Loucy (cell line): Measurements from ENCODE around the gene SLC27A3.

Experiments used
- H2AFZ ChIP-seq: fragments of 200-600 bp; sonication (generic); 2 replicates; pipeline ENCODE4 v1.6.0; 2016; ENCODE audit warnings: antibody characterized with exemption, mild to moderate bottlenecking, low read length, moderate library complexity
- H3F3A ChIP-seq: fragments of 200-600 bp; 2 replicates; pipeline ENCODE4 v1.6.0; 2016; ENCODE audit warnings: antibody characterized with exemption, low read depth, mild to moderate bottlenecking
- H3K27me3 ChIP-seq: fragments of 200-600 bp; sonication (generic); 2 replicates; pipeline ENCODE4 v1.6.1; 2014; ENCODE audit warnings: low read length, mild to moderate bottlenecking; ENCODE audit not compliant: insufficient read depth, poor library complexity, severe bottlenecking
- H3K36me3 ChIP-seq: fragments of 200-600 bp; sonication (generic); 2 replicates; pipeline ENCODE4 v1.6.1; 2016; ENCODE audit warnings: low read length; ENCODE audit not compliant: insufficient read depth
- H3K4me1 ChIP-seq: fragments of 200-600 bp; sonication (generic); 2 replicates; pipeline ENCODE4 v1.5.1; 2014; ENCODE audit warnings: low read length, mild to moderate bottlenecking; ENCODE audit not compliant: insufficient read depth, poor library complexity, severe bottlenecking
- H3K4me2 ChIP-seq: fragments of 200-600 bp; sonication (generic); 2 replicates; pipeline ENCODE4 v1.6.0; 2014; ENCODE audit warnings: antibody characterized with exemption, low read length, low read depth, mild to moderate bottlenecking; ENCODE audit not compliant: poor library complexity, severe bottlenecking
- H3K4me3 ChIP-seq: fragments of 200-600 bp; sonication (generic); 2 replicates; pipeline ENCODE4 v1.5.1; 2014; ENCODE audit warnings: low read length, mild to moderate bottlenecking, mixed read lengths; ENCODE audit not compliant: poor library complexity, severe bottlenecking
- H3K79me2 ChIP-seq: fragments of 200-600 bp; sonication (generic); 2 replicates; pipeline ENCODE4 v1.6.1; 2014; ENCODE audit warnings: low read length; ENCODE audit not compliant: insufficient read depth
- H3K9ac ChIP-seq: fragments of 200-600 bp; sonication (generic); 2 replicates; pipeline ENCODE4 v1.6.0; 2014; ENCODE audit warnings: mild to moderate bottlenecking, low read depth, low read length, moderate library complexity; ENCODE audit not compliant: poor library complexity, severe bottlenecking
- H3K9me2 ChIP-seq: fragments of 200-600 bp; sonication (generic); replicated peaks from 2 replicates; pipeline ENCODE4 v1.6.1; 2016; ENCODE audit warnings: low read depth, low read length, mixed read lengths
- H3K9me3 ChIP-seq: fragments of 200-600 bp; sonication (generic); 2 replicates; pipeline ENCODE4 v1.6.1; 2014; ENCODE audit warnings: mild to moderate bottlenecking, antibody characterized with exemption, low read length, low read depth; ENCODE audit not compliant: insufficient read depth
- H4K20me1 ChIP-seq: fragments of 200-600 bp; sonication (generic); 2 replicates; pipeline ENCODE4 v1.6.0; 2014; ENCODE audit warnings: antibody characterized with exemption, low read length, mild to moderate bottlenecking; ENCODE audit not compliant: insufficient read depth, poor library complexity, severe bottlenecking
- EZH2phosphoT487 ChIP-seq: fragments of 200-600 bp; IDR thresholded peaks from 2 replicates; pipeline ENCODE4 v1.6.1; 2018; ENCODE audit warnings: antibody characterized with exemption, mild to moderate bottlenecking, moderate library complexity, borderline replicate concordance
- TF ChIP-seq, protein P1 (sequence below): fragments of 200-600 bp; sonication (generic); conservative IDR thresholded peaks from 2 replicates; pipeline ENCODE4 v1.5.1; 2014; ENCODE audit warnings: mild to moderate bottlenecking, antibody characterized with exemption, low read length

The SLC27A3 gene

DNA sequence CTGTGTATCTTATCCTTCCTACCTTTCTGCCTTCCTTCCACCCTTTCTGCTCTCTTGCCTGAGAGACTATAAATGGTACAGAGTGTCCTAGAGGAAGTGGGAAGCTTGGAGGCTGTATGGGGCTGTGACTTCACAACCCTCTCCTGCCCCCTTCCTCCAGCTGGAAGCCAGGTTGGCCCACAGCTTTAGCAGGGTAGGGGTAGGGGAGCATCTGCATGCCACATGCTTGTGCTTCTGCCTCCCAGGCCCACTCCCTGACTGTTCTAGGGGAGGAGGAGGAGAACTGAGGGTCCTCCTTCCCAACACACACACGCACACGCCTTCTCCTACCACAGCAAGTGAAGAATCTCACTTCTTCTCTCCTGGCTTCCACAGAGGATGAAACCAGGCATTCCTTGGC is 3.9 kb upstream of the SLC27A3 start:
- no peaks in the 10 kb centered on the region for H3K79me2 ChIP-seq
- peak overlapping the region; percentile 2 for H3K4me3 ChIP-seq
- no peaks in the 10 kb centered on the region for H4K20me1 ChIP-seq
- H3K9ac ChIP-seq: peak overlapping the region; percentile 60
- no peaks in the 10 kb centered on the region; the same call in 1 of the 2 replicates for H3F3A ChIP-seq
- H3K4me1 ChIP-seq: peaks cover 17% of the 10 kb centered on the region
- TF ChIP-seq EZH2phosphoT487: no peak
- TF ChIP-seq, protein P1, sequence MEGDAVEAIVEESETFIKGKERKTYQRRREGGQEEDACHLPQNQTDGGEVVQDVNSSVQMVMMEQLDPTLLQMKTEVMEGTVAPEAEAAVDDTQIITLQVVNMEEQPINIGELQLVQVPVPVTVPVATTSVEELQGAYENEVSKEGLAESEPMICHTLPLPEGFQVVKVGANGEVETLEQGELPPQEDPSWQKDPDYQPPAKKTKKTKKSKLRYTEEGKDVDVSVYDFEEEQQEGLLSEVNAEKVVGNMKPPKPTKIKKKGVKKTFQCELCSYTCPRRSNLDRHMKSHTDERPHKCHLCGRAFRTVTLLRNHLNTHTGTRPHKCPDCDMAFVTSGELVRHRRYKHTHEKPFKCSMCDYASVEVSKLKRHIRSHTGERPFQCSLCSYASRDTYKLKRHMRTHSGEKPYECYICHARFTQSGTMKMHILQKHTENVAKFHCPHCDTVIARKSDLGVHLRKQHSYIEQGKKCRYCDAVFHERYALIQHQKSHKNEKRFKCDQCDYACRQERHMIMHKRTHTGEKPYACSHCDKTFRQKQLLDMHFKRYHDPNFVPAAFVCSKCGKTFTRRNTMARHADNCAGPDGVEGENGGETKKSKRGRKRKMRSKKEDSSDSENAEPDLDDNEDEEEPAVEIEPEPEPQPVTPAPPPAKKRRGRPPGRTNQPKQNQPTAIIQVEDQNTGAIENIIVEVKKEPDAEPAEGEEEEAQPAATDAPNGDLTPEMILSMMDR: no peak
- no peaks in the 10 kb centered on the region for H3K27me3 ChIP-seq
- H3K9me2 ChIP-seq: no peaks in the 10 kb centered on the region
- H3K36me3 ChIP-seq: peaks cover 27% of the 10 kb centered on the region; the same call in 1 of the 2 replicates
- no peak overlapping the region for H2AFZ ChIP-seq
- no peaks in the 10 kb centered on the region for H3K9me3 ChIP-seq
- H3K4me2 ChIP-seq: peak overlapping the region; percentile 52

DNA sequence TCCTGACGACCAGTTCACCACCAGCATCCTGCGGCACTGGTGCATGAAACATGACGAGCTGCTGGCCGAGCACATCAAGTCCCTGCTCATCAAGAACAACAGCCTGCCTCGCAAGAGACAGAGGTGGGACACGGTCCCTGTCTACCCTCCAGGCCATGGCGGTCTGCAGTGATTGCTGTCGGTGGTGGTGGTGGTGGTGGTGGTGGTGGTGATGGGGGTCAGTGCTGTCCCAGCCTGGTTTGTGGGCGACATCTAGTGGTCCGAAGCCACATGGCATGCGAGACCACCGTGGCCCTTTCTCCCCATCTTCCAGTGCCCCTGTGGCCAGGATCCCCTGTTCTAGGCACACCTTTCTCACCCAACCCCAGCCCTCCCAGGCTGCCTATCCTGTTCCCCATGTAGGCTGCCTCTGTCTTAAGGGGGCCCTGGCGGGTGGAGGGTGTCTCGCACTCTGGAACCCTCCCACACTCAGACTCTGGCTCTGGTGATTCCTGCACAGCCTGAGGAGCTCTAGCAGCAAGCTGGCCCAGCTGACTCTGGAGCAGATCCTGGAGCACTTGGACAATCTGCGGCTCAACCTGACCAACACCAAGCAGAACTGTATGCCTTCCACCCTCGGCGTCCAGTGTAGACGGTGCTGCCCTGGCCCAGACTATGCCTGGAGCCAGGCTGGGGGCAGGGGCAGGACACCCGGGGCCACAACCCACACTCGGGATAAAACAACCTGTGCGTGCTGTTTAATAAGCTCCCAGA is 3.2 kb upstream of the SLC27A3 start:
- no peaks in the 10 kb centered on the region for H3K9me2 ChIP-seq
- no peak overlapping the region for H3K4me3 ChIP-seq
- H3K9ac ChIP-seq: no peak overlapping the region
- TF ChIP-seq, protein P1: peak; percentile 60
- no peak for TF ChIP-seq EZH2phosphoT487
- no peaks in the 10 kb centered on the region for H3K27me3 ChIP-seq
- peaks cover 17% of the 10 kb centered on the region for H3K4me1 ChIP-seq
- no peak overlapping the region for H3K4me2 ChIP-seq
- no peaks in the 10 kb centered on the region for H4K20me1 ChIP-seq
- H3K9me3 ChIP-seq: no peaks in the 10 kb centered on the region
- H3K79me2 ChIP-seq: no peaks in the 10 kb centered on the region
- H3F3A ChIP-seq: no peaks in the 10 kb centered on the region; the same call in 1 of the 2 replicates
- no peak overlapping the region for H2AFZ ChIP-seq
- peaks cover 26% of the 10 kb centered on the region; the same call in 1 of the 2 replicates for H3K36me3 ChIP-seq

DNA sequence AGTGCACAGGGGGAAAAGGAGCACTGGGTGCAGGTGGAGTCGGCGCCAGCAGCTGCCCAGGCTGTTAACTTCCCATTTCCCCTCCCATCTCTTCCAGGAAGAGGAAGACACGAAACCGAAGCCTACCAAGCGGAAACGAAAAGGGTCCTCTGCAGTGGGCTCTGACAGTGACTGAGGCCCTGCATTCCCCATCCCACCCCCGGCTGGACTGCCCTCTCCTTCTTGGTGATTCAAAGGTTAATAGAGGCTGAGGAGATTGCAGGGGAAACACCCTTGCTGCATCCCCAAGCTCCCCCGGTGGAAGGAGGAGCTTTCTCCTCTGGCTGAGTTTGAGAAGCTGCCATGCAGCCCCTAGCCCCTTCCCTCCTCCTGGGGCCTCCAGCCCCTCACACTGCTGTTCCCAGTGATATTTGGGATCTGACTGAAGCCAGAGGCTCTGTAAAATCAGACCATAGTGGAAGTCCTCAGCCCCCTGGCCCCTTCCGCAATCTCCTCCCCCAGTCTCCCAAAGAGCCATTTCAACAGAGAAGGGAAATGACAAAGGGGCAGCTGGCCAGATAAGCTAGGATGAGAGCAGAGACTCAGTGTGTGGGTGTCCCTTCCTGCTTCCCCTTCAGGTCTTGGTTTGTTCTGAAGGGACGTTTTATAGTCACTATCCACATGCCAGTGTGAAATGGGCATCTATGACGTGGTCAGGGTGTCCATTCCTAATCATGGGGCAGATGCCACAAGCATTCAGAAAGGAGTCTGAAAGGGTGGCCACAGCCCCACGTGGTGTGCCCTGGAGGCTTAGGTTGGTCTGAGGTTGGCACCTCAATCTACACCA is 1.9 kb upstream of the SLC27A3 start:
- H3K27me3 ChIP-seq: no peaks in the 10 kb centered on the region
- no peaks in the 10 kb centered on the region for H4K20me1 ChIP-seq
- H2AFZ ChIP-seq: no peak overlapping the region
- peaks cover 15% of the 10 kb centered on the region; the same call in 1 of the 2 replicates for H3K36me3 ChIP-seq
- no peak overlapping the region for H3K9ac ChIP-seq
- peaks cover 17% of the 10 kb centered on the region for H3K4me1 ChIP-seq
- H3K9me2 ChIP-seq: no peaks in the 10 kb centered on the region
- no peaks in the 10 kb centered on the region for H3K9me3 ChIP-seq
- H3K4me3 ChIP-seq: no peak overlapping the region
- H3K79me2 ChIP-seq: no peaks in the 10 kb centered on the region
- no peak for TF ChIP-seq EZH2phosphoT487
- TF ChIP-seq, protein P1: no peak
- no peaks in the 10 kb centered on the region; the same call in 1 of the 2 replicates for H3F3A ChIP-seq
- no peak overlapping the region for H3K4me2 ChIP-seq
